ENCODE results near the gene SOX30. TPM values are rescaled to one million over a fixed set of nuclear protein-coding genes. Genes with fewer than 3 reads are reported as not detected.

The SOX30 gene
- total and polyA plus RNA-seq, 8 donors: 0.05 TPM; not detected in 7

GRCh38 chr5:157650991-157651611 is 1.1 kb downstream of the SOX30 start:
- H3K36me3 ChIP-seq: no peaks in the 10 kb centered on the region
- FAIRE-seq (no peak), DNase-seq (no peak), ATAC-seq (no peak)
- no peaks in the 10 kb centered on the region for H3K9me3 ChIP-seq
- H3K4me1 ChIP-seq: no peaks in the 10 kb centered on the region
- intact Hi-C loops (cut with DNase I): no loop called here
- H3K27ac ChIP-seq: no peak overlapping the region
- TF ChIP-seq CTCF (IDR thresholded peaks at IDR 0.05): no peak
- peak overlapping the region in 2 of 4 donors; percentile 8 to 39 for H3K4me3 ChIP-seq
- no peaks in the 10 kb centered on the region for H3K27me3 ChIP-seq
- 71 to 76% methylated on average over 33 of the region's 33 CpGs for WGBS, 2 donors

- no peak for FAIRE-seq
- H3K4me1 ChIP-seq: no peaks in the 10 kb centered on the region
- 51 to 74% methylated on average over 2 of the region's 2 CpGs for WGBS, 2 donors
- H3K4me3 ChIP-seq: no peak overlapping the region
- intact Hi-C loops (cut with DNase I): no loop called here
- no peak overlapping the region for H3K27ac ChIP-seq
- no peaks in the 10 kb centered on the region for H3K36me3 ChIP-seq
- DNase-seq: no peak
- no peak for ATAC-seq
- H3K9me3 ChIP-seq: no peaks in the 10 kb centered on the region
- no peak for TF ChIP-seq CTCF (IDR thresholded peaks at IDR 0.05)
- no peaks in the 10 kb centered on the region for H3K27me3 ChIP-seq
Measured at GRCh38 chr5:157649101-157649500, 3.1 kb downstream of the SOX30 start.

- TF ChIP-seq CTCF (IDR thresholded peaks at IDR 0.05): no peak
- FAIRE-seq (no peak), DNase-seq (no peak), ATAC-seq (no peak)
- WGBS, 2 donors: 71 to 86% methylated on average over 7 of the region's 7 CpGs
- intact Hi-C loops (cut with DNase I): no loop called here
- H3K27ac ChIP-seq: no peak overlapping the region
- H3K27me3 ChIP-seq: no peaks in the 10 kb centered on the region
- H3K4me3 ChIP-seq: no peak overlapping the region
- H3K9me3 ChIP-seq: no peaks in the 10 kb centered on the region
- no peaks in the 10 kb centered on the region for H3K36me3 ChIP-seq
- H3K4me1 ChIP-seq: no peaks in the 10 kb centered on the region
Measured at GRCh38 chr5:157648275-157648990, 3.8 kb downstream of the SOX30 start.

GRCh38 chr5:157640406-157641066 is 11.7 kb downstream of the SOX30 start:
- DNase-seq: no peak
- no peak for ATAC-seq

More at GRCh38 chr5:157640406-157641066, 11.7 kb downstream of the SOX30 start:
- H3K4me3 ChIP-seq: no peak overlapping the region
- 76 to 89% methylated on average over 9 of the region's 9 CpGs for WGBS, 2 donors
- no peak for FAIRE-seq
- no peaks in the 10 kb centered on the region for H3K36me3 ChIP-seq
- intact Hi-C loops (cut with DNase I): no loop called here
- no peaks in the 10 kb centered on the region for H3K27me3 ChIP-seq
- H3K27ac ChIP-seq: no peak overlapping the region
- no peak for TF ChIP-seq CTCF (IDR thresholded peaks at IDR 0.05)
- H3K9me3 ChIP-seq: no peaks in the 10 kb centered on the region
- H3K4me1 ChIP-seq: no peaks in the 10 kb centered on the region
